Endodermal cell (in vitro differentiated cells): ENCODE data around the gene CCDC124. TPM values are rescaled to one million over a fixed set of nuclear protein-coding genes. Genes with fewer than 3 reads are reported as not detected.

Experiments
- DNase-seq: peaks from one replicate; pipeline ENCODE4 v3.0.0-alpha.2; 2017
- H3K27ac ChIP-seq: 2 replicates; pipeline ENCODE4 v1.5.1; 2013; ENCODE audit warnings: mild to moderate bottlenecking, low read depth, low read length, moderate library complexity
- H3K27me3 ChIP-seq: 2 replicates; pipeline ENCODE4 v1.6.1; 2013; ENCODE audit warnings: mild to moderate bottlenecking, low read length, moderate library complexity; ENCODE audit not compliant: insufficient read depth, control insufficient read depth, poor library complexity, severe bottlenecking
- H3K36me3 ChIP-seq: 2 replicates; pipeline ENCODE4 v1.7.0; 2013; ENCODE audit warnings: mild to moderate bottlenecking, low read length, moderate library complexity; ENCODE audit not compliant: control insufficient read depth, insufficient read depth
- H3K4me1 ChIP-seq: one replicate; pipeline ENCODE4 v1.7.0; 2013; ENCODE audit warnings: low read length; ENCODE audit not compliant: control insufficient read depth, insufficient read depth
- H3K4me3 ChIP-seq: 2 replicates; pipeline ENCODE4 v1.5.1; 2013; ENCODE audit warnings: mild to moderate bottlenecking, low read length, moderate library complexity
- H3K9ac ChIP-seq: 2 replicates; pipeline ENCODE4 v1.6.1; 2013; ENCODE audit warnings: mild to moderate bottlenecking, low read length, moderate library complexity; ENCODE audit not compliant: poor library complexity, severe bottlenecking; ENCODE audit errors: extremely low read depth
- H3K9me3 ChIP-seq: 2 replicates; pipeline ENCODE4 v1.6.1; 2013; ENCODE audit warnings: mild to moderate bottlenecking, low read length, moderate library complexity; ENCODE audit not compliant: control insufficient read depth
- H3K27ac Mint-ChIP-seq: 2 replicates; pipeline ENCODE4 v1.8.0; 2020; ENCODE audit warnings: mixed read lengths
- H3K27me3 Mint-ChIP-seq: 2 replicates; pipeline ENCODE4 v1.8.0; 2021; ENCODE audit warnings: mild to moderate bottlenecking, mixed read lengths; ENCODE audit not compliant: insufficient read depth
- H3K36me3 Mint-ChIP-seq: 2 replicates; pipeline ENCODE4 v1.8.0; 2020; ENCODE audit warnings: low read depth, mixed read lengths
- H3K4me1 Mint-ChIP-seq: 2 replicates; pipeline ENCODE4 v1.8.0; 2020; ENCODE audit warnings: mixed read lengths
- H3K4me3 Mint-ChIP-seq: 2 replicates; pipeline ENCODE4 v1.8.0; 2020; ENCODE audit warnings: mild to moderate bottlenecking, moderate library complexity, mixed read lengths
- H3K9me3 Mint-ChIP-seq: 2 replicates; pipeline ENCODE4 v1.8.0; 2020; ENCODE audit warnings: mild to moderate bottlenecking, mixed read lengths
- CTCF ChIP-seq: fragments of 200-600 bp; sonication (generic); conservative IDR thresholded peaks from 2 replicates; pipeline ENCODE4 v1.5.0; 2021; ENCODE audit warnings: antibody characterized with exemption, mild to moderate bottlenecking
- WGBS, 2 experiments: methylation state at CpG; one replicate each; pipeline versions ENCODE4 v1.1.5 to v1.1.7; 2013; ENCODE audit warnings: missing lambda C conversion rate in 2 of 2, mixed read lengths in 1 of 2; ENCODE audit not compliant: insufficient coverage in 1 of 2, insufficient read length in 1 of 2; 5-methylcytosine and 5-hydroxymethylcytosine counted together
- total RNA-seq, 2 donors: library from RNA; stranded (reverse); fragmentation: NEBNext Ultra II Directional in 1 of 2; extraction: Animal tissue kit (Norgen Biotek cat#: 25700) in 1 of 2; gene quantifications; 2 replicates in 1 of 2; 3 replicates in 1 of 2; pipeline ENCODE4 v1.2.1, GENCODE V29; 2021

CCDC124 gene
- total RNA-seq, 2 donors from 2014 or later = 129 to 143 TPM

DNA sequence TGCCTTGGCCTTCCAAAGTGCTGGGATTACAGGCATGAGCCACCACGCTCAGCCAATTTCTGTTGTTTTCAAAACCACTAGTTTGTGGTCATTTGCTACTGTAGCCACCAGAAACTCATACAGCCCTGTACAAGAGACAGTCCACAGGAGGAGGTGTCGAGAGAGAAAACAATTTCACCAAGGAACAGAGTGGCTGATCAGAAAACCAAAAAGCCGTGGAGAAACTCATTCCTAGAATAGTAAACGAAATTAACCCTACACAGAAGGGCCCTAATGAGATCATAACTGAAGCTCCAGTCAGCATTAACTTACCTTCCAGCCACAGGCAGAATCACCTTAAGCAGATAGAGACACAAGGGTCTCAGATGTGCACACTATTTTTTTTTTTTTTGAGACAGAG, 3.8 kb upstream of the CCDC124 start:
- Mint-ChIP-seq H3K27me3 (peaks cover 8% of the 10 kb centered on the region), H3K36me3 (no peaks in the 10 kb centered on the region), H3K9me3 (no peaks in the 10 kb centered on the region), H3K27ac (no peak overlapping the region), H3K4me3 (no peak overlapping the region), H3K4me1 (peaks cover 6% of the 10 kb centered on the region)
- H3K36me3 ChIP-seq = no peaks in the 10 kb centered on the region
- H3K9ac ChIP-seq = no peak overlapping the region
- no peak overlapping the region for H3K4me3 ChIP-seq
- no peak for TF ChIP-seq CTCF
- no peaks in the 10 kb centered on the region for H3K27me3 ChIP-seq
- H3K4me1 ChIP-seq = no peaks in the 10 kb centered on the region
- WGBS, 2 experiments = 87 to 95% methylated on average over 3 to 4 of the region's 4 CpGs
- DNase-seq = no peak
- no peak overlapping the region for H3K27ac ChIP-seq
- no peaks in the 10 kb centered on the region for H3K9me3 ChIP-seq

DNA sequence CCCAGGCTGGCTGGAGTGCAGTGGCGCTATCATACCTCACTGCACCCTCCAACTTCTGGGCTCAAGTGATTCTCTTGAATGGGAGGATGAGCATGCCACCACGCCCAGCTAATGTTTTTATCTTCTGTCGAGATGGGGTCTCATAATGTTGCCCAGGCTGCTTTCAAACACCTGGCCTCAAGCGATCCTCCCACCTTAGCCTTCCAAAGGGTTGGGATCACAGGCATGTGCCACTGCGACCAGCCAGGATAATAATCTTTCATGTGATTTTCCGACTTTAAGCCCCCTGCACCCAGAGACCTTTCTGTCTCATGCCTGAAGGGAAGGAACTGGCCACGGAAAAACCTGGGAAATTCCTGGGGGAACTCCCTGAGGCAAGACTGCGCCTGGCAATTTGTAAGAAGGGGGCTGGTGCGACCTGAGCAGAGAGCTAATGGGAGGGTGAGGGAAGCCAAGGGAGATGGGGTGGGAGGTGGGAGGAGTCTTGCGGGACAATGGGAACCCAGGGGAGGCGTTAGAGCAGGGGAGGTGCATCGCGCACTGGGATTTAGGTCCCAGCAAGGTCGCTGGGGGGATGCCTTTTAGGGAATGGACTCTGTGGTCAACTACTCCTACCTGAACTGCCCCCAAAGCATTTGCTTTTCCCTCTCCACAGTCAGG, 1.2 kb upstream of the CCDC124 start:
- Mint-ChIP-seq H3K27me3 (peaks cover 5% of the 10 kb centered on the region), H3K27ac (peak overlapping the region; percentile 87), H3K4me3 (peak overlapping the region; percentile 87), H3K36me3 (peaks cover 9% of the 10 kb centered on the region), H3K4me1 (peaks cover 6% of the 10 kb centered on the region), H3K9me3 (no peaks in the 10 kb centered on the region)
- DNase-seq = peak; percentile 93
- 29 to 44% methylated on average over 8 to 14 of the region's 14 CpGs for WGBS, 2 experiments
- Histone ChIP-seq H3K27me3 (no peaks in the 10 kb centered on the region), H3K36me3 (no peaks in the 10 kb centered on the region), H3K27ac (no peak overlapping the region), H3K4me3 (peak overlapping the region; percentile 92), H3K9ac (no peak overlapping the region), H3K9me3 (no peaks in the 10 kb centered on the region), H3K4me1 (no peaks in the 10 kb centered on the region)
- TF ChIP-seq CTCF = no peak

DNA sequence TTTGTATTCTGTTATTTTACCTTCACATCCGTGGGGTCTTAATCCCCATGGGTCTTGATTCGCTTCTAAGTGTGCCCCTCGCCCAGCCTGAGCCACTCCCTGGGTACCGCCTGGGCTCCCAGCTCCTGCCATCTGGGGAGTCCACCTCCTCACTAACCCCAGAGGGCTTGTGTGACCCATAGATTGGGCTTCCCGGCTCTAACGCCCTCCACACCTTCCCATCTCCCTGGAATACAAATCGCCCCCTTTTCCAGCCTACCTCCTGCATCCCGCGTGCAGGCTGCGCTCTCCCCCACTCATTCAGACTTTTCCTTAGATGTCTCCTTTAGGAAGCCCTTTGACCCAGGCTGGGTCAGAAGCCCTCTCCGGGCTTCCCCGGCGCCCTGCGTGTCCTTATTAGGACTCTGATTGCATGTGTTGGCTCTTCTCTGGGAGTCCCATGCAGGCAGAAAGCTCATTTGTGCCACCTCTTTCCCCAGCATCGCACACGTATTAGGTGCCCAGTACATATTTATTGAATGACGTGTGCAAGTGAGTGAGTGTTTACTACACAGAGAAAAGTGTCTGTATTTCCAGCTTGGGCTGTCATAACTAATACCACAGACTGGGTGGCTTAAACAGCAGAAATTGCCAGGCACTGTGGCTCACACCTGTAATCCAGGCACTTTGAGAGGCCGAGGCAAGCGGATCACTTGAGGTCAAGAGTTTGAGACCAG, 757 bp downstream of the CCDC124 start:
- no peaks in the 10 kb centered on the region for H3K9me3 ChIP-seq
- peak overlapping the region; percentile 92 for H3K4me3 ChIP-seq
- H3K27me3 ChIP-seq = no peaks in the 10 kb centered on the region
- H3K27ac ChIP-seq = no peak overlapping the region
- Mint-ChIP-seq H3K4me3 (peak overlapping the region; percentile 87), H3K27me3 (peaks cover 3% of the 10 kb centered on the region), H3K4me1 (peaks cover 6% of the 10 kb centered on the region), H3K9me3 (no peaks in the 10 kb centered on the region), H3K27ac (peak overlapping the region; percentile 99), H3K36me3 (peaks cover 19% of the 10 kb centered on the region)
- H3K36me3 ChIP-seq = peaks cover 7% of the 10 kb centered on the region
- no peak for DNase-seq
- no peak for TF ChIP-seq CTCF
- WGBS, 2 experiments = 32 to 33% methylated on average over 19 of the region's 19 CpGs
- H3K4me1 ChIP-seq = no peaks in the 10 kb centered on the region
- H3K9ac ChIP-seq = peak overlapping the region; percentile 84
